Body of pancreas (tissue), 4 donors: ENCODE results near the gene SRRT. TPM values are rescaled to one million over a fixed set of nuclear protein-coding genes. Genes with fewer than 3 reads are reported as not detected.

Experiments
- ATAC-seq: fragments of 150-250 bp; one replicate; pipeline ENCODE4 v1.9.1; 2016
- DNase-seq, 4 donors: peaks; one replicate each; pipeline ENCODE4 v3.0.0-alpha.2; 2019
- H3K27ac ChIP-seq, 4 donors: fragments of 200-600 bp; sonication (generic); 1 replicate in 3 of 4; 2 replicates in 1 of 4; pipeline versions ENCODE4 v1.5.1 to v1.6.1; 2016 to 2019; ENCODE audit warnings: mild to moderate bottlenecking in 1 of 4, mixed read lengths in 1 of 4, moderate library complexity in 1 of 4
- H3K27me3 ChIP-seq, 2 donors: fragments of 200-600 bp; sonication (generic); one replicate each; pipeline ENCODE4 v1.6.0; 2016; ENCODE audit warnings: mild to moderate bottlenecking in 1 of 2
- H3K36me3 ChIP-seq, 2 donors: fragments of 200-600 bp; sonication (generic); replicated peaks in 1 of 2; 2 replicates each; pipeline ENCODE4 v1.5.1; 2016; ENCODE audit warnings: low read depth in 2 of 2; ENCODE audit not compliant: insufficient read depth in 1 of 2
- H3K4me1 ChIP-seq: fragments of 200-600 bp; sonication (generic); one replicate; pipeline ENCODE4 v1.6.0; 2016
- H3K4me3 ChIP-seq, 2 donors: fragments of 200-600 bp; sonication (generic); 1 replicate in 1 of 2; 2 replicates in 1 of 2; pipeline ENCODE4 v1.5.1; 2016 to 2019
- H3K9me3 ChIP-seq, 3 donors: fragments of 200-600 bp; sonication (generic); 1 replicate in 2 of 3; 2 replicates in 1 of 3; pipeline ENCODE4 v1.5.1; 2016
- POLR2A ChIP-seq, 3 donors: fragments of 450-650 bp; IDR thresholded peaks; one replicate each; pipeline ENCODE4 v1.6.1; 2016; ENCODE audit warnings: antibody characterized with exemption in 3 of 3, mild to moderate bottlenecking in 2 of 3
- WGBS, 2 donors: methylation state at CpG; one replicate each; pipeline ENCODE4 v1.1.5; 2017; 5-methylcytosine and 5-hydroxymethylcytosine counted together
- intact Hi-C: fragments of 100-400 bp; cut with DNase I; formaldehyde crosslinking; loops from one replicate; pipeline ENCODE4 v1.15.1; 2023
- total RNA-seq, 2 donors: library from RNA; depleted of rRNA; stranded (reverse); fragments of >200 nt; gene quantifications; one replicate each; pipeline ENCODE4 v1.1.0, GENCODE V29; 2016
- TF ChIP-seq, protein P1 (sequence below), 7 experiments: fragments of 450-650 bp in 4 of 7; fragments of 200-600 bp in 3 of 7; sonication (generic) in 3 of 7; IDR thresholded peaks; one replicate each; pipeline ENCODE4 v1.5.1; 2016 to 2019; ENCODE audit warnings: antibody characterized with exemption in 7 of 7

SRRT gene
- total RNA-seq, 2 donors from 2014 or later = 54.7 to 60.7 TPM

DNA sequence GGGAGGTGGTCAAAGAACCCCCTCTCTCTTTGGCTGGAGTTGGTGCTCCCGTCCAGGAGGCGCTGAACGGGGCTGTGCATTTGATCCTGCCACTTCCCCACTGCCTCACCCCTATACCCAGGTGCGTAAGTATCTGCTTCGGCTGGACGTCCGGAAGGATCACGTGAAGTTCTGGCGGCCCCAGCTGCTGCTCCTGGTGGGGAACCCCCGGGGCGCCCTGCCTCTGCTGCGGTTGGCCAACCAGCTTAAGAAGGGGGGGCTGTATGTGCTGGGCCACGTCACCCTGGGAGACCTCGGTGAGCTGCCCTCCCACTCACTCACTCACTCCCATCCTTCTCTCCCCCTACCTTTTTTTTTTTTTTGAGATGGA, 13.3 kb upstream of the SRRT start:
- WGBS, 2 donors = 92 to 94% methylated on average over 11 to 14 of the region's 14 CpGs
- no peaks in the 10 kb centered on the region for H3K9me3 ChIP-seq
- peaks cover 19% of the 10 kb centered on the region for H3K4me1 ChIP-seq
- DNase-seq = no peak
- no peak for TF ChIP-seq POLR2A (IDR thresholded peaks at IDR 0.05)
- TF ChIP-seq, protein P1, sequence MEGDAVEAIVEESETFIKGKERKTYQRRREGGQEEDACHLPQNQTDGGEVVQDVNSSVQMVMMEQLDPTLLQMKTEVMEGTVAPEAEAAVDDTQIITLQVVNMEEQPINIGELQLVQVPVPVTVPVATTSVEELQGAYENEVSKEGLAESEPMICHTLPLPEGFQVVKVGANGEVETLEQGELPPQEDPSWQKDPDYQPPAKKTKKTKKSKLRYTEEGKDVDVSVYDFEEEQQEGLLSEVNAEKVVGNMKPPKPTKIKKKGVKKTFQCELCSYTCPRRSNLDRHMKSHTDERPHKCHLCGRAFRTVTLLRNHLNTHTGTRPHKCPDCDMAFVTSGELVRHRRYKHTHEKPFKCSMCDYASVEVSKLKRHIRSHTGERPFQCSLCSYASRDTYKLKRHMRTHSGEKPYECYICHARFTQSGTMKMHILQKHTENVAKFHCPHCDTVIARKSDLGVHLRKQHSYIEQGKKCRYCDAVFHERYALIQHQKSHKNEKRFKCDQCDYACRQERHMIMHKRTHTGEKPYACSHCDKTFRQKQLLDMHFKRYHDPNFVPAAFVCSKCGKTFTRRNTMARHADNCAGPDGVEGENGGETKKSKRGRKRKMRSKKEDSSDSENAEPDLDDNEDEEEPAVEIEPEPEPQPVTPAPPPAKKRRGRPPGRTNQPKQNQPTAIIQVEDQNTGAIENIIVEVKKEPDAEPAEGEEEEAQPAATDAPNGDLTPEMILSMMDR (IDR thresholded peaks at IDR 0.05) = no peak
- no peak overlapping the region for H3K4me3 ChIP-seq
- H3K36me3 ChIP-seq = peaks cover 0 to 8% of the 10 kb centered on the region in 2 donors
- intact Hi-C loops = no loop called here
- no peak overlapping the region for H3K27ac ChIP-seq
- no peak for ATAC-seq
- H3K27me3 ChIP-seq = no peaks in the 10 kb centered on the region

DNA sequence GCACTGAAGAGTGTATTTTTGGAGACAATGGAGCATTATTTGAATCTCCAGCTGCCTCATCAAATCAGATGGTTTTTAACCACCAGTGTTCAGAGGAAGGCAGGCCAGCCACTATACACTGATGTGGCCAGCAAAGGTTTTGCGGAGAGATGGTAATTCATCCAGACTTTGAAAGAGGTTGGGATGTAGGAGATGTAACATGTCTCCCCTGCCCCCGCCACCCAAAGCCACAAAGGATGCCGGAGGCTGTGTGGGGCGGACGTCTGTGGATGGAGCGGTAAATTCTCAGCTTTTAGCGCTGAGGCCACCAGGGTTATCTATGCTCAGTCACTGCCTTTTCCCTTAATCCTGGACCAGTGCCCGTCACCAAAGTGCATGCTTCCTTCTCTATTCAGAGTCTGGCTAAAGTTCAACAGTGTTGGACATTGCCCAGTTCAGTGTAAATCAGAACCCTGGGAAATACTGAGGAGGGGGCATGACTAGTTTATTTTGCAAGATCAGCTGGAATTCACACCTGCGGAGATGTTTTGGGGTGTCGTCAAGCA, 11.4 kb upstream of the SRRT start:
- H3K4me3 ChIP-seq = no peak overlapping the region
- intact Hi-C loops = no loop called here
- TF ChIP-seq, protein P1 (IDR thresholded peaks at IDR 0.05) = no peak
- TF ChIP-seq POLR2A (IDR thresholded peaks at IDR 0.05) = no peak
- H3K36me3 ChIP-seq = peaks cover 0 to 8% of the 10 kb centered on the region in 2 donors
- no peaks in the 10 kb centered on the region for H3K9me3 ChIP-seq
- DNase-seq (peak; percentile 53 to 78 (median 70)), ATAC-seq (no peak)
- peaks cover 32% of the 10 kb centered on the region for H3K4me1 ChIP-seq
- no peaks in the 10 kb centered on the region for H3K27me3 ChIP-seq
- WGBS, 2 donors = 46 to 47% methylated on average over 10 of the region's 10 CpGs
- peak overlapping the region in 2 of 4 donors; percentile 19 to 39 for H3K27ac ChIP-seq

DNA sequence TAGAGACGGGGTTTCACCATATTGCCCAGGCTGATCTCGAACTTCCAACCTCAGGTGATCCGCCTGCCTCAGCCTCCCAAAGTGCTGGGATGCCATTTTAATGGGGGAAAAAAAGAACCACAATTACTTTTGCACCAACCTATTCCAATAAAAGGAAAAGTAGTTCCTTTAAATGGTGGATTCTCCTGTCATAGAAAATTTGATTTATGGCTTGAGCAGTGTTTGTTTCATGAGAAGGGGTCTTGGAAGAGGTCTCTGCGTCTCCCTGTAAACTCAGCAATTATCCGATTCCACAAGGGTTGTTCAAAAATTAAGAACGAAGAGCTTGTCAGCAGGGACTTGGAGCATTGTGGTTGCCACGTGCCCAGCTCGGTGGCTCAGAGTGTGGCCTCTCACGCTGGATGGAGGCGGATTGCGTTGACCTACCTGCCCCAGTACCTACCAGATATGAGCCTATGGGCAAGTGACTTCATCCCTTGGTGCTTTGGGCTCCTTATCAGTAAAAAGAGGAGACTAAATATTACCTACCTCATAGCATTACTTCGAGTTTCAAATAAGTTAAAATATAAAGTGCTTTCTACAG, 10.5 kb upstream of the SRRT start:
- H3K36me3 ChIP-seq = peaks cover 0 to 8% of the 10 kb centered on the region in 2 donors
- peaks cover 40% of the 10 kb centered on the region for H3K4me1 ChIP-seq
- no peak overlapping the region for H3K27ac ChIP-seq
- ATAC-seq (no peak), DNase-seq (no peak)
- H3K27me3 ChIP-seq = no peaks in the 10 kb centered on the region
- no peak for TF ChIP-seq POLR2A (IDR thresholded peaks at IDR 0.05)
- TF ChIP-seq, protein P1 (IDR thresholded peaks at IDR 0.05) = no peak
- no peaks in the 10 kb centered on the region for H3K9me3 ChIP-seq
- WGBS, 2 donors = 85 to 91% methylated on average over 12 of the region's 12 CpGs
- no peak overlapping the region for H3K4me3 ChIP-seq
- intact Hi-C loops = no loop called here

DNA sequence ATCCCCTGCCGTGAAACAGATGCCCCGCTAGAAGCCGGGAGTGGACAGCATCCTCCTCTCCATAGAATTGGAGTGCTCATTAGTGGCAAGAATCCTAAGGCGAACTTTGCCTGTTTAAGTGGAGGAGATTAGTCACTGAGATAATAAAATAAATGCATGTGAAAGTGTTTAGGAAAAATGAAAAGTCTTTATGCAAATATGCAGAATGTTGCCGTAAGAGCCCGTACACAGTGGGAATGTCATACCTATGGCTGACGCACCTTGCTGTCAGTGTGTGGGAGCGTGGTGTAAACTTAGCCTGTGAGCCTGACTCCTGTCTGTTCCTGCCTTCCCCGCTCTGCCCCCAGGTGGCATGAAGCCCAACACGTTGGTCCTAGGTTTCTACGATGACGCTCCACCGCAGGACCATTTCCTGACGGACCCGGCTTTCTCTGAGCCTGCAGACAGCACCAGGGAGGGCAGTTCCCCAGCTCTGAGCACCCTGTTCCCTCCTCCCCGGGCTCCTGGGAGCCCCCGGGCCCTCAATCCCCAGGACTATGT, 9.5 kb upstream of the SRRT start:
- no peak for ATAC-seq

More for the DNA sequence above, 9.5 kb upstream of the SRRT start:
- no peak for DNase-seq
- H3K4me3 ChIP-seq = no peak overlapping the region
- H3K27ac ChIP-seq = peak overlapping the region in 3 of 4 donors; percentile 93 to 96 (median 95)
- intact Hi-C loops = no loop called here
- peaks cover 41% of the 10 kb centered on the region for H3K4me1 ChIP-seq
- H3K36me3 ChIP-seq = peaks cover 0 to 2% of the 10 kb centered on the region in 2 donors
- WGBS, 2 donors = 75 to 90% methylated on average over 11 to 17 of the region's 17 CpGs
- no peaks in the 10 kb centered on the region for H3K9me3 ChIP-seq
- no peaks in the 10 kb centered on the region for H3K27me3 ChIP-seq
- TF ChIP-seq, protein P1 (IDR thresholded peaks at IDR 0.05) = no peak
- no peak for TF ChIP-seq POLR2A (IDR thresholded peaks at IDR 0.05)
